ENCODE results near the gene PALM2AKAP2.
"Not testable (repeated sequence)": the region's sequence is repeated elsewhere in the genome, so short reads cannot be mapped to it uniquely, and the experiment has no call there.

DNA sequence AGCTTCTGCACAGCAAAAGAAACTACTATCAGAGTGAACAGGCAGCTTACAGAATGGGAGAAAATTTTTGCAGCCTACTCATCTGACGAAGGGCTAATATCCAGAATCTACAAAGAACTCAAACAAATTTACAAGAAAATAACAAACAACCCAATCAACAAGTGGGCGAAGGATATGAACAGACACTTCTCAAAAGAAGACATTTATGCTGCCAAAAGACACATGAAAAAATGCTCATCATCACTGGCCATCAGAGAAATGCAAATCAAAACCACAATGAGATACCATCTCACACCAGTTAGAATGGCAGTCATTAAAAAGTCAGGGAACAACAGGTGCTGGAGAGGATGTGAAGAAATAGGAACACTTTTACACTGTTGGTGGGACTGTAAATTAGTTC is 45.4 kb downstream of the PALM2AKAP2 start:
- TF ChIP-seq POLR2A (IDR thresholded peaks at IDR 0.05), result not testable (repeated sequence)
- TF ChIP-seq, protein P1, sequence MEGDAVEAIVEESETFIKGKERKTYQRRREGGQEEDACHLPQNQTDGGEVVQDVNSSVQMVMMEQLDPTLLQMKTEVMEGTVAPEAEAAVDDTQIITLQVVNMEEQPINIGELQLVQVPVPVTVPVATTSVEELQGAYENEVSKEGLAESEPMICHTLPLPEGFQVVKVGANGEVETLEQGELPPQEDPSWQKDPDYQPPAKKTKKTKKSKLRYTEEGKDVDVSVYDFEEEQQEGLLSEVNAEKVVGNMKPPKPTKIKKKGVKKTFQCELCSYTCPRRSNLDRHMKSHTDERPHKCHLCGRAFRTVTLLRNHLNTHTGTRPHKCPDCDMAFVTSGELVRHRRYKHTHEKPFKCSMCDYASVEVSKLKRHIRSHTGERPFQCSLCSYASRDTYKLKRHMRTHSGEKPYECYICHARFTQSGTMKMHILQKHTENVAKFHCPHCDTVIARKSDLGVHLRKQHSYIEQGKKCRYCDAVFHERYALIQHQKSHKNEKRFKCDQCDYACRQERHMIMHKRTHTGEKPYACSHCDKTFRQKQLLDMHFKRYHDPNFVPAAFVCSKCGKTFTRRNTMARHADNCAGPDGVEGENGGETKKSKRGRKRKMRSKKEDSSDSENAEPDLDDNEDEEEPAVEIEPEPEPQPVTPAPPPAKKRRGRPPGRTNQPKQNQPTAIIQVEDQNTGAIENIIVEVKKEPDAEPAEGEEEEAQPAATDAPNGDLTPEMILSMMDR (IDR thresholded peaks at IDR 0.05), result not testable (repeated sequence)
